ENCODE data around the gene MYO7B.

The MYO7B gene

GRCh38 chr2:127545796-127546195, 10.3 kb downstream of the MYO7B start:
- TF ChIP-seq EZH2 (IDR thresholded peaks at IDR 0.05; ENCODE audit: borderline replicate concordance, low read depth, low read length, severe bottlenecking), result no peak
- TF ChIP-seq, protein P1, sequence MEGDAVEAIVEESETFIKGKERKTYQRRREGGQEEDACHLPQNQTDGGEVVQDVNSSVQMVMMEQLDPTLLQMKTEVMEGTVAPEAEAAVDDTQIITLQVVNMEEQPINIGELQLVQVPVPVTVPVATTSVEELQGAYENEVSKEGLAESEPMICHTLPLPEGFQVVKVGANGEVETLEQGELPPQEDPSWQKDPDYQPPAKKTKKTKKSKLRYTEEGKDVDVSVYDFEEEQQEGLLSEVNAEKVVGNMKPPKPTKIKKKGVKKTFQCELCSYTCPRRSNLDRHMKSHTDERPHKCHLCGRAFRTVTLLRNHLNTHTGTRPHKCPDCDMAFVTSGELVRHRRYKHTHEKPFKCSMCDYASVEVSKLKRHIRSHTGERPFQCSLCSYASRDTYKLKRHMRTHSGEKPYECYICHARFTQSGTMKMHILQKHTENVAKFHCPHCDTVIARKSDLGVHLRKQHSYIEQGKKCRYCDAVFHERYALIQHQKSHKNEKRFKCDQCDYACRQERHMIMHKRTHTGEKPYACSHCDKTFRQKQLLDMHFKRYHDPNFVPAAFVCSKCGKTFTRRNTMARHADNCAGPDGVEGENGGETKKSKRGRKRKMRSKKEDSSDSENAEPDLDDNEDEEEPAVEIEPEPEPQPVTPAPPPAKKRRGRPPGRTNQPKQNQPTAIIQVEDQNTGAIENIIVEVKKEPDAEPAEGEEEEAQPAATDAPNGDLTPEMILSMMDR (IDR thresholded peaks at IDR 0.05; ENCODE audit: borderline replicate concordance, extremely low read depth, low read length, poor library complexity, severe bottlenecking), result no peak
- H2AFZ ChIP-seq (ENCODE audit: low read depth, low read length), result no peak overlapping the region
- ATAC-seq (ENCODE audit: insufficient read depth, low read depth), result no peak
- H3K9me3 ChIP-seq (ENCODE audit: insufficient read depth, low read length, severe bottlenecking), result no peaks in the 10 kb centered on the region
- no peaks in the 10 kb centered on the region for H3K79me2 ChIP-seq (ENCODE audit: insufficient read depth, low read length)
- no peaks in the 10 kb centered on the region for H4K20me1 ChIP-seq (ENCODE audit: insufficient read depth, low read length)
- no peaks in the 10 kb centered on the region for H3K36me3 ChIP-seq (ENCODE audit: insufficient read depth, low read length)
- no peak overlapping the region for H3K4me2 ChIP-seq (ENCODE audit: insufficient read depth, low read length)
- H3K27ac ChIP-seq (ENCODE audit: low read length), result no peak overlapping the region
- no peak overlapping the region for H3K4me3 ChIP-seq (ENCODE audit: low read depth in 1 of 2, low read length in 2 of 2)
- H3K9ac ChIP-seq (ENCODE audit: low read depth, low read length), result no peak overlapping the region
- no peak for DNase-seq
- no peaks in the 10 kb centered on the region for H3K4me1 ChIP-seq (ENCODE audit: insufficient read depth, low read length)
- no peaks in the 10 kb centered on the region for H3K27me3 ChIP-seq (ENCODE audit: insufficient read depth, low read length, poor library complexity)

DNA sequence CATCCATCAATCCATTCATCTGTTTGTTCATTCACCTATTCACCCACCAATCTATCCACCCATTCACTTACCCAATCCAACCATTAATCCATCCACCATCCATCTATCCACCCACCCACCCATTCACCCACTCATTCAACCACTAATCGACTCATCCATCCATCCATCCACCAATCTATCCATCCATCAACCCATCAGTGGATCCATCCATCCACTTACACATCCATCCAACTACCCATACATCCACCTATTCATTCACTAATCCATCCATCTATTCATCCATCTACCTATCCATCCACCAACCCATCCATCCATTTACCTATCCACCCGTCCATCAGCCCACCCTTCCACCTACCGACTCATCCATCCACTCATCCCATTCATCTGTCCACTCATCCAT, 11.3 kb downstream of the MYO7B start:
- Histone ChIP-seq H3K9me3 (ENCODE audit: insufficient read depth, low read length, severe bottlenecking) (no peaks in the 10 kb centered on the region), H2AFZ (ENCODE audit: low read depth, low read length) (no peak overlapping the region), H4K20me1 (ENCODE audit: insufficient read depth, low read length) (no peaks in the 10 kb centered on the region), H3K9ac (ENCODE audit: low read depth, low read length) (no peak overlapping the region), H3K27me3 (ENCODE audit: insufficient read depth, low read length, poor library complexity) (no peaks in the 10 kb centered on the region), H3K4me1 (ENCODE audit: insufficient read depth, low read length) (no peaks in the 10 kb centered on the region), H3K4me2 (ENCODE audit: insufficient read depth, low read length) (no peak overlapping the region), H3K27ac (ENCODE audit: low read length) (no peak overlapping the region), H3K4me3 (ENCODE audit: low read depth in 1 of 2, low read length in 2 of 2) (no peak overlapping the region), H3K36me3 (ENCODE audit: insufficient read depth, low read length) (no peaks in the 10 kb centered on the region), H3K79me2 (ENCODE audit: insufficient read depth, low read length) (no peaks in the 10 kb centered on the region)
- ATAC-seq (ENCODE audit: insufficient read depth, low read depth) (no peak), DNase-seq (no peak)
- TF ChIP-seq, protein P1 (IDR thresholded peaks at IDR 0.05; ENCODE audit: borderline replicate concordance, extremely low read depth, low read length, poor library complexity, severe bottlenecking), result no peak
- TF ChIP-seq EZH2 (IDR thresholded peaks at IDR 0.05; ENCODE audit: borderline replicate concordance, low read depth, low read length, severe bottlenecking), result no peak

DNA sequence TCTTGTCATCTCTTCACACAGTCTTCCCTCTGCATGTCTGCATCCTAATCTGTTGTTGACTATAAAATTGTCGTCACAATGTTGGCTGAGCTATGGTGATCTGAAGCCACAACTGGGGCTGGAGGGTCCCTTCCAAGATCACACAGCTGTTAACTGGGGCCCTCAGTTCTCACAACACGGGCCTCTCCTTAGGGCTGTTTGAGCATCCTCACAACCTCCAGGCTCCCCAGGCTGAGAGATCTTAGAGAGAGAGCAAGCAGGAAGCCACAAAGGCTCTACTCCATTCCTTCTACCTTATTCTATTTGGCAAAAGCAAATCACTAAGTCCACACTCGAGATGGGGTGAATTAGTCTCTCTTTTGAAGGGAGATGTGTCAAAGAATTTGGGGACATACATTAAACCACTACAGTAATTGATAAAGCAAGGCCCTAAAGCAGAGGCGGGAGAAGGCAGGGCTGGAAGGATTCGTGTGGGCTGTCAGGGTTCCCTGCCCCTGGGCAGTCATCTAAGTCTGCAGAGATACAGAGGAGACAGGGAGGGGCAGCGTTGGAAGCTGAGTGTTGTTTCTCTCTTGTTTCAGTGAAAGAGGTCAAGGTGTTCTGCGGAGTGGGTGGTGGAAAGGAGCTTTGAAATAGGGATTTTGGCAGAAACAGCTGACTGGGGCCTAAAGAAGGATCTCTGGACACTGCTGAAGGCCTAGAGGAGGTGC, 15.9 kb downstream of the MYO7B start:
- Histone ChIP-seq H3K4me1 (ENCODE audit: insufficient read depth, low read length) (no peaks in the 10 kb centered on the region), H3K4me3 (ENCODE audit: low read depth in 1 of 2, low read length in 2 of 2) (no peak overlapping the region), H4K20me1 (ENCODE audit: insufficient read depth, low read length) (no peaks in the 10 kb centered on the region), H3K9ac (ENCODE audit: low read depth, low read length) (no peak overlapping the region), H3K36me3 (ENCODE audit: insufficient read depth, low read length) (no peaks in the 10 kb centered on the region), H3K9me3 (ENCODE audit: insufficient read depth, low read length, severe bottlenecking) (no peaks in the 10 kb centered on the region), H3K27ac (ENCODE audit: low read length) (no peak overlapping the region), H3K79me2 (ENCODE audit: insufficient read depth, low read length) (no peaks in the 10 kb centered on the region), H3K27me3 (ENCODE audit: insufficient read depth, low read length, poor library complexity) (no peaks in the 10 kb centered on the region), H2AFZ (ENCODE audit: low read depth, low read length) (0 out of 2 replicates have a peak overlapping the region, but pooled peaks have one; percentile 17), H3K4me2 (ENCODE audit: insufficient read depth, low read length) (no peak overlapping the region)
- ATAC-seq (ENCODE audit: insufficient read depth, low read depth) (0 out of 3 replicates have a peak, but pooled peaks have one; percentile 27), DNase-seq (no peak)
- TF ChIP-seq, protein P1 (IDR thresholded peaks at IDR 0.05; ENCODE audit: borderline replicate concordance, extremely low read depth, low read length, poor library complexity, severe bottlenecking), result no peak
- no peak for TF ChIP-seq EZH2 (IDR thresholded peaks at IDR 0.05; ENCODE audit: borderline replicate concordance, low read depth, low read length, severe bottlenecking)
